HG03432 (cell line): ENCODE results near the gene ALDH4A1.

Source experiments
- ATAC-seq: cut with Tn5 transposase; IDR thresholded peaks from one replicate; pipeline ENCODE4 v1.9.1; 2021; ENCODE audit warnings: mild to moderate bottlenecking, moderate library complexity; ENCODE audit not compliant: unreplicated experiment

The ALDH4A1 gene

DNA sequence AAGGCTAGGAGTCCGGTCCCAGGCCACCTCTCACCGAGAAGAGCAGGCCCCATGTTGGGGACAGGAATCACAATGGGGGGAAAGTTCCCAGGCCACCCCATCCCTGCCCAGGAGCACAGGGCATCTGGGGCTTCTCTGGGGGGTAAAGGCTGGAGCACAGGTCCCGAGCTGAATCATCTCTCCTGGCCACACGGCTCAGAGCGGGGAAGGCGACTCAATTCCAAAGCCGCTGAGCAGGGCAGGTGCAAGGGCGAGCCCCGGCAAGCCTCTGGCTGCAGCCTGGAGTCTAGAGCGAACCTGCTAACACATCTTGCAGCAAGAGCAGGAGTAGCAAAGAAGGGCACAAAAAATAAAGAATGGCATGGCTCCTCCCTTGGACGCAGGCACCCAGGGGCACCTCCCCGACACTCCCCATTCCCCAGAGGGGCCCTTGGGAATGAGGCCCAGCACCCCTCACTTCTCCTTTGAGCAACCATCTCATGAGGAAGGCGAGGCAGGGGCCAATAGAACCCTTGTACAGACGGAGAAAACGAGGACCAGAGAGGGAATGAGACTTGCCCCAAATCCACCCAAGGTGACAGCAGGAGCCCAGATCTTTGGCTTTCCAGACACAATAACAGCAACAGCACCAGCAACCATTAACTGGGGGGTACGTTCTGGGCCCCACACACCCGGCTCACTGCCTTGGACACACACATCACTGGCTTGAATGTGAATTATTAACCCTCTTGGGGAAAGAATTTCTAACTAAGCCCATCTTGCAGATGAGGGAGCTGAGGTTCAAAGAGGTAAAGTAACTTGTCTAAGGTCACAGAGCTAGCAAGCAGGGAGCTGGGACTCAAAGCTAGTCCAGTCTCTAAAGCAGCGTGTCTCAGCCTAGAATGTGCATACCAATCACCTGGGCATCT, 20.7 kb upstream of the ALDH4A1 start:
- ATAC-seq: no peak

DNA sequence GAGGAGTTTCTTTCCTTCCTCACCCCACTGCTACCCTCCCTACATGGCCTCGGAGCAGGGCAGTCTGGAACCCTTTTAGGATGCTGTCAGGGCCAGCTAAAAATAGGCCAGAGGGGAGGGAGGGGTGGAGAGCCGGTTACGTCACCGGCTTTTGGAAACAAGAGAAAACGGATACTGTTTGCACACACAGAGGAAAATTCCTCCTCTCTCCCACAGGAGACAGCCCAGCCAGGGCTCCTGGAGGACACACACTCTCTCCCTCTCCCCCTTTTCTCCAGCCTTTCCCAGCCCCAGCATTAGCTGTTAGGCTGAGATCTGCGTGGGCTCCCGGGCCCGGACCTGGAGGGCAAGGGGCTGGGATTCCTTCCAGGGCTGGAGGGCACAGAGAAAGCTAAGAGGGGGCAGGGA, 20.0 kb upstream of the ALDH4A1 start:
- no peak for ATAC-seq

DNA sequence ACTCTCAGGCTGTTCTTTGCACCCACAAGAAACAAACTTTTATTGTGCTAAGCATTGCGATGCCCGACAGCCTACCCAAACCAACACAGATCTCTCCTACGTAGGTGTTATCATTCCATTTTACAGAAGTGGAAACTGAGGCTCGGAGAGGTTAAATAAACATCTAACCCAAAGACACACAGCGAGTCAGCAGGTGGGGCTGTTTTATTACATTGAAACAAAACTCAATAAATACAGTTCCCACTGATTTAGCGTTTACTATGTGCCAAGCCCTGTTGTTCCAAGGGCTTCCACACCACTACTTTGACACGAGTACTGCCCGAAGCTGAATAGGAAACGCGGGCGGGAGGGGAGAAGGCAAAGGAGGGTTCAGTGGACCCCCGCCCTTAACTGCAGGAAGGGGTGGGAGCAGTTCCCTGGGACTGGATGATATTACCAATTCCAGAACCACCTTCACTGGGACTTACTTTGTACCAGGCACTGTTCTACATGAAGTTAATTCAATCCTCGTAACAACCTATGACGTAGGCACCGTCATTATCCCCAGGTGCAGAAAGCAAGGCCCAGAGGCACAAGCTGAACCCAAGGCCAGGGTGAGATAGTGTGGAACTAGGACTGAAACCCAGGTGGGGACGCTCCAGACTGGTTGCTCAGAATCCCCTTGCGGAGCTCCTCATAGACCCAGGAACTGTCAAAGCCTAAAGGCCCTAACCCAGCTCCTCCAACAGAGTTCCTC, 19.3 kb upstream of the ALDH4A1 start:
- ATAC-seq: no peak

DNA sequence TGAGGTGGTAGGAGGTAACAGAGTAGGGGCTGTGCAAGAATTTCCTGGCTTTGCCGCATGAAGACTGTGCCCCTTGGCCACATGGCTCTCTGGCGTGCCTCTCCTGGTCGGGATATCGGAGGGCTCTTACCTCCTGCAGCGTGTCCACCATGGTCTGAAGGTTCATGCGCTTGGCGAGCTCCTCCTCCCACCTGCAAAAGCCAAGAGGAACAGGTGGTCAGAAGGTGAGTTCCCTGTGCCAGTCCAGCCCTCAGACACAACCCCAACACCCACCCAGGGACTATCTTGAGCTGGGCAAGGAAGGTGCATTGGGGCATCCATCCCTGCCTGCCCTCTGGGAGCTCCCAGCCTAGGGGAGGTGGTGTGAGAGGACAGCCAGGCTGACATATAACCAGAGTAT, 18.6 kb upstream of the ALDH4A1 start:
- ATAC-seq: no peak

DNA sequence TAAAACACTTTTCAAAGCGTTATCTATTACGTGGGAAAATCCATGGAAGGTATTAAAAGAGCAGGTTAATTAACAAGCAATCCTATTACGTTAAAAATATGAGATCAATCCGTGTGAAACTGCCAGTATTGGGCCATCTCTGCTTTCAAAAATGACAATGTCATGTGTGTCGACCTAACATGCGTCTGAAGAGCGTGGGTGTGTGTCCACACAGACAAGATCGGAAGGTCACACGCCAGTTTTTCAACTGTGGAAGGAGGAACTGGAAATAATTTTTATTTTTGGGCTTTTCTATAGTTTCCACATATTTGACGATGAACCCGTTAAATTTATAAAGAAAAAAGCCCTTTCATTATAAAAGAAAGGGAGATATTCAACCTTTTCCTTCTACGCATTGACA, 17.6 kb upstream of the ALDH4A1 start:
- ATAC-seq: no peak

DNA sequence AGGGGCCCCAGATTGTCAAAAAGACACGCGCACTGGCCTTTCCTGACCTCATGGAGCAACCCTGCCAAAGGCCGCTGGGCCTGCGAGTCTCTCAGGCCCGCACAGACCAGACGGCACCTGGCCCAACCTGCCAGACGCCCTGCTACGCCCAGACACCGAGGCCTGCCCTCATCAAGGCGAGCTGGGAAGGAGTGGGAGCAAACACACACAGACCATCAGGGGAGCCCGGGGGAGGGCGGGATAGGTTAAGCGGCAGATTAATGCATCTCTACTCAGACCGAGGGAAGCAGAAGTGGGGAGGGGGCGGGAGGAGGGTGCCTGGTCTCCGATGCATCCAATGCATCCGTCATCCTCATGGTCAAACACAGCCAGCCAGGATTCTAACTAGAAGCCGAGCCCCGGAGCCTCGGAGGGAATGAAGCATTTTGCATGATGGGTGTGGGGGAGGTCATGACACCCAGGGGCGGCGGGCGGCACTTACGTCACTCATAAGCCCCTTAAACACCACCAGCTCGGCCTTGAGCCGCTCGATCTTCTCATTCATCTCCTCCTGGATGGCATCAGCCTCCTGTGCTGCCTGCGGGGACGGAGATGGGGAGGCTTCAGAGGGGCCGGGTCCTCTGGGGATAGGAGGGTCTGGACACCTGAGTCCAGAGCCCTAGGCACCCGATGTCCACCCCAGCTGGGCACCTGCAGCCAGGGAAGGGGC, 17.0 kb upstream of the ALDH4A1 start:
- no peak for ATAC-seq

DNA sequence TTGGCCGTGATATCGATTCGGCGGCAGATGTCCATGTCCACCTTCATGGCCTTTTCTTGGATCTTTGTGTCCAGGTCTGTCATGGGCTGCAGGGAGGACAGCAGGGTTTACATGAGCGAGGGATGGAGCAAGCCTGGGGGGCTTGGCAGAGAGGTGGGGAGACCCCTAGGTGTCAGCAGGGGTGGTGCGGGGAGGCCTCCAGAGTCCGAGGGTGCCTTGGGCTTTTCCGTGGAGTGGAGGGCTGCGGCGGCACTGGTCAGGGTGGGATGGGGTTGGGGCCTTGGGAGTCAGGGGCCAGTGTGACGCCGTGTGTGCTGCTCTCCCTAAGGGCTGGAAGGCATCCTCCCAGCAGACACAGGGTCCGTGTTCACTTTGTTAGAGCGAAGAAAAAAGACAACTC, 16.1 kb upstream of the ALDH4A1 start:
- no peak for ATAC-seq

DNA sequence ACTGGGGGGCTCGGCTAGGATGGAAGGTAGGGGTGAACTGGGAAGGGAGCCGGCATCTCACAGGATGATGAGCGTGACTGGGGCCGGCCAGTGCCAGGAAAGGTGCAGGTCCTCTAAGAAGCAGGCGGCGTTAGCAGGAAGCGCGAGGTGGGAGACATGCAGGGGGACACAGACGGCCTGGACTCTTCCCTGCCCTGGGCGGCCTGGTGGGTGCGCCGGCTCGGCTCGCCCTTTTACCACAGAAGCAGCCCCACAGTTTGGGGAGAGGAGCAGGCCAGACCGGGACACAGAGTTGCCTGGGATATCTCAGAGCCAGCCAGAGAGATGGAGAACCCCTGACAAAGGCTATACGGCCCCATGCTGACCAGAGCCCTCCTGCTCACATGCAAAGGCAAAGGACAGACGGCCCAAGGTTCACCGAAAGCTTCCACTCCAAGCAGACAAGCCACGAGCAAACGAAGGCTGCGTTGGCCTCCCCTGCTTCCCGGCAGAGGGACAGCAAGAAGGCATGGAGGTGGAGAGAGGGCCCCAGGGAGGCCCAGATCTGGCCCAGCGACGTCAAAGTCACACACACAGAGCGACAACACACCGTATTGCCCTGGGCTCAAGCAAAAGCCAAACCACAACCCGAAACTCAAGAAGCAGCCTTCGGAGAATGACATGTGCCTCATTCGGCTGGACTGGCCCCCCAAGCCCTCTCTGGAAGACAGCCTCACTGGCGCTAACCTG, 14.9 kb upstream of the ALDH4A1 start:
- ATAC-seq: no peak

DNA sequence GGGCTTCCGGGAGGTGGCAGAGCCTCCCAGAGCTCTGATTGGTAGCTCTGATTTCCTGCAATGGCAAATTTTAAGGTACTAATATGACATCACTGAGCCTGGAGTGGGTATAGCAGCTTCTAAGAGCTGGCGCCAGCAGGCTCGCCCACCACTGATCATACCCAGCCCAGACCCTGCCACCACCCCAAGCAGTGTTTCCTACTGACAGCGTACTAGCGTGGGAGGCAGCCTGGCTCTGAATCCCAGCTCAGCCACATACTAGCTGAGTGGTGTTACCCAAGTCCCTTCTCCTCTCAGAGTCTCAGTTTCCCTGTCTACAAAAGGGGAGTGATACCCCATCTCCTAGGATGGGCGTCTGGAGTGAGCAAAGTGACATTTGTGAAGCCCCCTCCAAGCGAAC, 13.0 kb upstream of the ALDH4A1 start:
- no peak for ATAC-seq

DNA sequence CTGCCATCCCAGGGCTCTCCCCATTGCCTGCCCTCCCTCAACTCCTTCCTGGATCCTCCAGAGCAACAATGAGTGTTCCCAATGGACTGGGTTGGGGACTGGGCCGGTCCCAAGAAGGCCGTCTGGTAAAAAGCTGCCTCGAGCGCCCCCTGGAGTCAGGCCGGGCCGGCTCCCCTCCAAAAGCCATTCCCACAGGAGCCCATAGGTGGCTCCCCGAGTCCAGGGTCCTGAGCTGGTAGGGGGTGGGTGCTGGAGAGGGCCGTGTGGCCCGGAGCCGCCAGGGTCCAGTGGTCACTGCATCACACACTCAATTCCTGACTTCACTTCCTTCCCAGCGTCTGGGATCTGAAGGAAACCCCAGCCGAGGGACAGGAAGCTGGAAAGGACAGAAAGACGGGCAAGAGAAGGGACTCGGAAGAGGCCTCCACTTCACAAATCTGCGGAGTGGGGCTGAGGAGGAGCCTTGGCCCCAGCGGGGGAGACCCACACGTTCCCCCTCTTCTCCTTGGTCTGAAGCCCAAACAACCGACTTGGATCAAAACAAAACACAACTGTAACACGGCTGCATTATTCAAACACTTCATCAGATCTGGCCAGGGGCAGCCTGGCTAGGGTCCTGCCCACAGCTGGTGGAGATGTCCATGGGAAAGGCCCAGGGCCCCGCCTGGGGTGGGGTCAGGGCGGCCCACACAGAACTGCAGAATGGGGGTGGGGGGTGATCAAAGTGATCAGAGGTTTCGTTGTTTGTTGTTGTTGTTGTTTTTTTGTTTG, 10.9 kb upstream of the ALDH4A1 start:
- no peak for ATAC-seq

DNA sequence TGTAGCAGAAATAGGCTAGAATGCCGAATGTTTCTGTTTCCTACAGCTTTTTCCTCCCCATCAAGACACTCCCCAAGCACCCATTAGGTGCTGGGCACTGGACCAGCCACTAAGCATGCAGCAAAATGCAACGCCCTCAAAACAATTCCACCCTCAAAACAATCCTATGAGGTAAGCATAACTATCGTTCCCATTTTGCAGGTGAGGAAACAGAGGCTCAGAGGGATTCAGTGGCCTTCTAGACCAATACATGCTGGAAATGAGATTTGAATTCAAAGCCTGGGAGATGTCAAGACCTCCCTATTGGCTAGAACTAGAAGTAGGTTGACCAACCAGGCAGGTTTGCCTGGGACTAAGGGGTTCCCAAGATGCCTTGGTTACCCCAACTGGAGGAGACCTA, 10.2 kb upstream of the ALDH4A1 start:
- no peak for ATAC-seq

DNA sequence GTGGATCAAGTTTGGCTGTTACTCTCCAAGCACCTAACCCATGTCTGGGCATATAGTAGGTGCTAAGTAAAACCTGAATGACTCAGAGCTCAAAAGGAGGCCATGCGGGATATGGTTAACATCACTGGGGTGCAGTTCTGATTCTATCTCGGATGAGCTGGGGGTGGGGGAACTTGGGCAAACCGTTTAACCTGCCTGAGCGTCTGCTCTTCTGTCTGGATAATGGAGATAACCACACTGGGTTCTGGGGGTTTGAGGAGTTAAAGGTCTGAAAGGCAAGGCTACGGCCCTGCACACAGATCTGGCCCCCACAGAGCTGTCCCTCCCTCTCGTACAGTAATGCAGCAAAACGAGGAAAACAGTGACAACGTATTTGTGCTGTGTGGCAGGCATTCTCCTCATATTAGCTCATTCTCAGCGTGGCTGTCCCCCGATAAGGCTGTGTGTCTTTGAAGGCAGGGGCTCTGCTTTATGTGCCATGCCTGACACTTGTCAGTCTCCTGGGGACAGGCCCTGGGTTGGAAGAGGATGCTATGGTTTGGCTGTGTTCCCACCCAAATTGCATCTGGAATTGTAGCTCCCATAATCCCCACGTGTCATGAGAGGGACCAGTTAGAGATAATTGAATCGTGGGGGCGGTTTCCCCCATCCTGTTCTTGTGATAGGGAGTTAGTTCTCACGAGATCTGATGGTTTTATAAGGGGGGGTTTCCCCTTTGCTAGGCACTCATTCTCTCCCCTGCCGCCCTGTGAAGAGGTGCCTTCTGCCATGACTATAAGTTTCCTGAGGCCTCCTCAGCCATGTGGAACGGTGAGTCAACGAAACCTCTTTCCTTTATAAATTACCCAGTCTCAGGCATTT, 6.8 kb upstream of the ALDH4A1 start:
- ATAC-seq: no peak

DNA sequence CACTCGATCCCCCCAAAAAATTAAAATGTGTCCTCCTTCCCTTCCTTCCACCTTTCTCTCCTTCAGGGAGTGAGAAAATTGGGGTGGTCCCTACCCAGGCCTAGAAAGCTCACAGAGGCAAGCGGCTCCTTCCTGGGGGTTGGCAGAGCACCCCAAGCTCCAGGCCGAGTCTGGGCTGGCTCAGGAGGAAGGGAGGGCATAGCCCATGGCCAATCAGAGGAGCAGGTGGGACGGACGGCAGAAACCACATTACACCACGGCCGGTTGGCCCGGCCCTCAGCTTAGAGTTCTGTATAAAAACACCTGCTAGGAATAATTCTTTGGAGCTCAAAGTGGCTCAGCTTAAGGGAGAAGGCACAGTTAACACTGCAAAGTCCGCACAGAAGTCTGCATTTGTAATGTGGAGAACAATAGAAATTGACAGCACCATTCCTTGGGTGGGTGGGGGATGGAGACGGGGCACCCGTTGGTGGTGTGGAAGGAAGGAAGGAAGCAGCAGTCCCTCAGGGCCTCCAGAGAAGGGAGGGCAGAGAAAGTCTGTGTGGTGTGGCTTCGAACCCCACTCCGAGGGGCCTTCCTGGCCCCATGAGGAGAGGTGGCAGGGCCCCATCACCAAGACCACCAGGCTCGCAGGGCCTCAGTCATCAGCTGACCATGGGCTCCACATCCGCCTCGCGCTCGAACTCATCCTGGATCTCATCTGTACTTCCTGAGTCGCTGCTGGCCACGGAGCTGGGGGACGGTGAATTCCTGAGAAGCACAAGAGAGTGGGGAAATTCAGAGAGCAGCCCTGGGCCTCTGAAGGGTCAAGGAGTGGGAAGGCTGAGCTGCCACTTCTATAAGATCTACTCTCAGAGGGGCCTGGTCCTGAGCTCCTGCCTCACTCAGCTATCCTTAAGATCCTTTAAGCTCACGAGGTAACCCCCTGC, 5.8 kb upstream of the ALDH4A1 start:
- no peak for ATAC-seq

DNA sequence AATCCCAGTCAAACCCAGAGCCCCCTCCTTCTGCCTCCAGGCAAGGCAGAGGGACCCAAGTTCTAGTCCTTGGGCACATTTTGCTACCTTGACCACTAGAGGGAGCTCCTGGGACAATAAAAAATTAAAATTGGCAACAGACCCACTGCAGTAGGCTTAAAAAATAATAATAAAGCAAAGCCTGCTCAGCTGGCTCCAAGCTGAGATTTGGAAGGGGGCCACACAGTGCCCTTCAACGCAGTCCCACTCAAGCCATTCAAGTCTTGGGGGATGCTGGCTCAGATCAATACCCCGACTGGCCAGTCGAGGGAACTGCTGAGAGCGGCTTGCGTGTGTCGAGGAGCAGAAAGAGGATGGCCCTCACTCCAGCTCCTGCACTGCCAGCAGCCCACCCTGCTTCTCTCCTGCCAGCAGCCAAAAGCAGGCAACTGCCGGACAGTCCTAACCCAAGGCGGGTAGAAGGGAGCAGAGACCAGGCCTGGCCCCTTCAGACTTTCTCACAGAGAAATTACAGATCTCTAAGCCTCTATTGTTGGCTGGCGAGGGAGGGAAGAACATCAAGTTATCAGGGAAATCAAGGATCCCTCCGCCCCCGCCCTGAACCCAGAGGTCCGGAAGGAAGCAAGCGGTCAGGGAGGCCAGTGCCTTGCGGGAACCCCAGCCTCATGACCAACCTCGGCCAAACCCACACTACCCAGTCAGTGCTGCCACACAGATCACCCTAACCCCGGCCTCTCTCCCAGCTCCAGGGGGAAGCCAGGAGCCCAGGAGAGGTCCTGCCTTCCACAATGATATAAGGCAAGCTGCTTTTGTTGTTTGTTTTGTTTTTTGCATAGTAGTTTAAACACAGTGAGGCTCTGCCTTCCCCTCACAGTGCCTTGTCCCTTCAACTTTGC, 4.9 kb upstream of the ALDH4A1 start:
- ATAC-seq: no peak

DNA sequence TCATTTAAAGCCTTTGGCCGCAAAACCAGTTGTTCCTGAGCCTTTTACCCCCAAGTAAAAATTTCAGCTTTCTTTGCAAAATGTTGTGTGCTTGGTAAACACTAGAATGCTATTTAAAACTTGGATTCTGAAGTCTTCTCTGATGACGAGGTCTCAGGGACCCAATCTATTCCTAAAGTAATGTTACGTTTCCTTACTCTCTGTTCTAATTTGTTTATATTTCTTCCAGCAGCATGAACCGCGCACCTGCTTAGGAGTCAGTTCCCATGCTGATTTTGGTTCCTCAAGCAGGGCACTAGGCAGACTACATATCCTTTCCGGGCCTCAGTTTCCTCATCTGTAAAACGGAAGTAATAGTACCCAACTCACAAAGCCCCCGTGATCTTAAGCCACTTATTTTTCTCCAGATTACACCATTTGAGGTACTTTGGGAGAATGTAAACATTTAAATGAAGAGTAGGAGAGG, 969 bp upstream of the ALDH4A1 start:
- no peak for ATAC-seq

DNA sequence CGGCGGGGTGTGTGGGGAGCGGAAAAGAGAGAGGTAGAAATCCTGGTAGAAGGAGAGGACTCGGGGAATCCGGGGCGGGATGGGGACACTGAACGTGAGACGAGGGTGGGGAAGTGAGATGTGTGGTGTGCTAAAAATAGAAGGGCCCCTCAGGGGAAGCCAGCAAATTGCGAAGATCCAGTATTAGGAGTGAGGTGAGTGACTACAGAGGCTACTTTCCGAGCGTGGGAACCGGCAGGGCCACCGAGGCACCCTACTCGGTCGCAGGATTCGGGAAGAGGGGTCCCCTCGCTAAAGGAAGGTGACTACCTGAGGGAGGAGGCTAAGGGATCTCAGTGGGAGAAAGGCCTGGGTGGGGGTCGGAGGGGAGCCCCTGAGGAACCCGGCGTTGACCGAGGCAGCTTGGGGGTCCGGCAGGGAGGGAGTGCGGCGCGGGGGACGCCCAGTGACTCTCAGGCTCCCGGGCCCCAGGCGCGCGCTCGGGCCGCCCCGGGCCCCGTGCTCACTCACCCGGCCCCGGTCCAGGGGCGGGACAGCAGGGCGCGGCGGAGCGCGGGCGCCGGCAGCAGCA, 318 bp downstream of the ALDH4A1 start:
- no peak for ATAC-seq
